OCI-LY7 (cell line): ENCODE results near the gene WDFY4. TPM values are rescaled to one million over a fixed set of nuclear protein-coding genes. Genes with fewer than 3 reads are reported as not detected.

Experiments used
- BruUV-seq: library from RNA; stranded (reverse); fragments of 400-500 nt; replicated peaks from 2 replicates; lab custom pipeline; 2021; lab: Mats Ljungman, UMichigan
- CTCF ChIA-PET: fragments of 300-600 bp; sonication (Branson Sonifier 250); formaldehyde crosslinking; loops from one replicate; lab custom pipeline; 2022; ENCODE audit warnings: antibody characterized with exemption; ENCODE audit not compliant: unreplicated experiment; lab: Charles Lee
- POLR2A ChIA-PET: fragments of 300-600 bp; sonication (Branson Sonifier 250); formaldehyde crosslinking; loops from one replicate; lab custom pipeline; 2022; ENCODE audit warnings: antibody characterized with exemption; lab: Charles Lee
- DNase-seq: peaks from one replicate; pipeline ENCODE4 v3.0.0-alpha.2; 2015; ENCODE audit warnings: low spot score
- H2AFZ ChIP-seq: fragments of 200-600 bp; sonication (generic), shearing (Covaris generic); 2 replicates; pipeline ENCODE4 v1.6.1; 2014; ENCODE audit warnings: mild to moderate bottlenecking, antibody characterized with exemption, low read length, moderate library complexity
- H3K27ac ChIP-seq: fragments of 200-600 bp; sonication (generic); 2 replicates; pipeline ENCODE4 v1.5.1; 2014; ENCODE audit warnings: mixed run types, low read depth, mild to moderate bottlenecking, moderate library complexity, low read length, inconsistent platforms; ENCODE audit not compliant: poor library complexity, severe bottlenecking
- H3K36me3 ChIP-seq: fragments of 200-600 bp; sonication (generic); 2 replicates; pipeline ENCODE4 v1.6.1; 2014; ENCODE audit warnings: mild to moderate bottlenecking, antibody characterized with exemption, low read length, moderate library complexity, mixed read lengths; ENCODE audit not compliant: insufficient read depth
- H3K4me1 ChIP-seq: fragments of 200-600 bp; sonication (generic); 2 replicates; pipeline ENCODE4 v1.5.1; 2014; ENCODE audit warnings: mild to moderate bottlenecking, low read length; ENCODE audit not compliant: insufficient read depth, poor library complexity, severe bottlenecking
- H3K4me2 ChIP-seq: fragments of 200-600 bp; sonication (generic); 2 replicates; pipeline ENCODE4 v1.6.1; 2014; ENCODE audit warnings: mild to moderate bottlenecking, low read length
- H3K4me3 ChIP-seq: fragments of 200-600 bp; sonication (generic); 2 replicates; pipeline ENCODE4 v1.5.1; 2014; ENCODE audit warnings: mild to moderate bottlenecking, low read depth, low read length; ENCODE audit not compliant: poor library complexity, severe bottlenecking
- H3K79me2 ChIP-seq: fragments of 200-600 bp; sonication (generic); 2 replicates; pipeline ENCODE4 v1.6.1; 2016; ENCODE audit warnings: low read depth, mild to moderate bottlenecking, low read length, moderate library complexity, mixed read lengths; ENCODE audit not compliant: insufficient read depth
- H3K9me2 ChIP-seq: fragments of 200-600 bp; sonication (generic); 2 replicates; pipeline ENCODE4 v1.6.1; 2016; ENCODE audit warnings: mild to moderate bottlenecking, low read length, mixed read lengths; ENCODE audit not compliant: insufficient read depth
- H3K9me3 ChIP-seq: fragments of 200-600 bp; sonication (generic); 2 replicates; pipeline ENCODE4 v1.6.1; 2014; ENCODE audit warnings: mild to moderate bottlenecking, mixed run types, low read length, mixed read lengths
- H4K20me1 ChIP-seq: fragments of 200-600 bp; sonication (generic); 2 replicates; pipeline ENCODE4 v1.6.1; 2014; ENCODE audit warnings: mild to moderate bottlenecking, antibody characterized with exemption, low read length, moderate library complexity, mixed read lengths; ENCODE audit not compliant: insufficient read depth
- CTCF ChIP-seq: fragments of 200-600 bp; sonication (generic); conservative IDR thresholded peaks from 2 replicates; pipeline ENCODE4 v1.5.1; 2014; ENCODE audit warnings: mild to moderate bottlenecking, antibody characterized with exemption, low read length, moderate library complexity, mixed read lengths
- EZH2phosphoT487 ChIP-seq: fragments of 200-600 bp; sonication (generic); IDR thresholded peaks from 2 replicates; pipeline ENCODE4 v1.6.1; 2018; ENCODE audit warnings: low read depth, borderline replicate concordance, mild to moderate bottlenecking, mixed run types, antibody characterized with exemption, low read length, moderate library complexity, mixed read lengths
- intact Hi-C: fragments of 100-400 bp; cut with micrococcal nuclease; formaldehyde crosslinking; loops from one replicate; pipeline ENCODE4 v1.10.0; 2022; ENCODE audit not compliant: unreplicated experiment
- total RNA-seq, 2 experiments: library from RNA; depleted of rRNA in 1 of 2; stranded (reverse); fragments of >200 nt in 1 of 2; shearing (Covaris generic) in 1 of 2; gene quantifications; 2 replicates each; pipeline ENCODE4 v1.2.3, GENCODE V29; 2014 to 2022

WDFY4 gene
- total RNA-seq, 2 experiments from 2014 or later: 51.5 to 85.6 TPM

GRCh38 chr10:48762064-48763042 lies 77.7 kb downstream of the WDFY4 start:
- no peaks in the 10 kb centered on the region for H3K4me1 ChIP-seq
- no peaks in the 10 kb centered on the region for H3K9me3 ChIP-seq
- CTCF ChIA-PET: no interaction called here
- H3K4me3 ChIP-seq: no peak overlapping the region
- H3K36me3 ChIP-seq: peaks cover 98% of the 10 kb centered on the region
- intact Hi-C loops: no loop called here
- no peak overlapping the region for H2AFZ ChIP-seq
- H3K27ac ChIP-seq: no peak overlapping the region
- peaks cover 17% of the 10 kb centered on the region; the same call in 1 of the 2 replicates for H3K79me2 ChIP-seq
- TF ChIP-seq EZH2phosphoT487: no peak
- no peak for TF ChIP-seq CTCF
- BruUV-seq: no TSS peak
- no peak for DNase-seq
- H3K9me2 ChIP-seq: no peaks in the 10 kb centered on the region
- POLR2A ChIA-PET: no interaction called here
- no peak overlapping the region for H3K4me2 ChIP-seq
- 0 out of 2 replicates have a peak, but pooled peaks cover 5% of the 10 kb centered on the region for H4K20me1 ChIP-seq

- Histone ChIP-seq H3K4me2 (no peak overlapping the region), H3K9me2 (no peaks in the 10 kb centered on the region), H3K27ac (no peak overlapping the region), H3K79me2 (peaks cover 6% of the 10 kb centered on the region; the same call in 1 of the 2 replicates), H3K36me3 (peaks cover 97% of the 10 kb centered on the region), H4K20me1 (0 out of 2 replicates have a peak, but pooled peaks cover under 1% of the 10 kb centered on the region), H3K9me3 (no peaks in the 10 kb centered on the region), H3K4me3 (no peak overlapping the region), H3K4me1 (no peaks in the 10 kb centered on the region), H2AFZ (no peak overlapping the region)
- POLR2A ChIA-PET: interaction anchor here (1.2 kb wide), 1 partner anchor 40 kb away, joined by 3 read pairs; no protein-coding TSS in a partner anchor
- CTCF ChIA-PET: no interaction called here
- DNase-seq: no peak
- TF ChIP-seq CTCF (no peak), EZH2phosphoT487 (no peak)
- intact Hi-C loops: no loop called here
- BruUV-seq: no TSS peak
These were observed 78.8 kb downstream of the WDFY4 start for GRCh38 chr10:48763403-48763965.
